Measurements from ENCODE around the gene BTN3A1. TPM values are rescaled to one million over a fixed set of nuclear protein-coding genes. Genes with fewer than 3 reads are reported as not detected.

The BTN3A1 gene
- total RNA-seq, 2 donors from 2014 or later, result 1.9 to 2.0 TPM

GRCh38 chr6:26394289-26394688 lies 7.8 kb upstream of the BTN3A1 start:
- no peaks in the 10 kb centered on the region for H3K9me3 ChIP-seq (ENCODE audit: control insufficient read depth, low read length)
- no peaks in the 10 kb centered on the region for H3K36me3 ChIP-seq (ENCODE audit: control insufficient read depth, insufficient read depth, low read length)
- no peaks in the 10 kb centered on the region for H3K9me3 Mint-ChIP-seq
- H3K4me3 Mint-ChIP-seq, result no peak overlapping the region
- no peaks in the 10 kb centered on the region for H3K4me1 ChIP-seq (ENCODE audit: control insufficient read depth, insufficient read depth, low read length)
- H3K27me3 ChIP-seq (ENCODE audit: control insufficient read depth, insufficient read depth, low read length, poor library complexity, severe bottlenecking), result no peaks in the 10 kb centered on the region
- no peak overlapping the region for H3K27ac Mint-ChIP-seq
- H3K27me3 Mint-ChIP-seq (ENCODE audit: insufficient read depth), result no peaks in the 10 kb centered on the region
- 83 to 88% methylated on average over 1 of the region's 1 CpG for WGBS, 2 experiments (ENCODE audit: insufficient coverage in 1 of 2, insufficient read length in 1 of 2)
- no peak for DNase-seq
- peaks cover 11% of the 10 kb centered on the region for H3K36me3 Mint-ChIP-seq (ENCODE audit: low read depth)
- H3K9ac ChIP-seq (ENCODE audit: extremely low read depth, low read length, poor library complexity, severe bottlenecking), result no peak overlapping the region
- no peak overlapping the region for H3K4me3 ChIP-seq (ENCODE audit: low read length)
- H3K27ac ChIP-seq (ENCODE audit: low read depth, low read length), result no peak overlapping the region
- no peak for TF ChIP-seq CTCF (conservative IDR thresholded peaks at IDR 0.05)
- peaks cover 4% of the 10 kb centered on the region for H3K4me1 Mint-ChIP-seq

GRCh38 chr6:26398555-26398954 lies 3.5 kb upstream of the BTN3A1 start:
- no peak for DNase-seq
- Mint-ChIP-seq H3K36me3 (ENCODE audit: low read depth) (no peaks in the 10 kb centered on the region), H3K4me1 (peaks cover 11% of the 10 kb centered on the region), H3K4me3 (no peak overlapping the region), H3K9me3 (no peaks in the 10 kb centered on the region), H3K27ac (no peak overlapping the region), H3K27me3 (ENCODE audit: insufficient read depth) (no peaks in the 10 kb centered on the region)
- H3K4me1 ChIP-seq (ENCODE audit: control insufficient read depth, insufficient read depth, low read length), result no peaks in the 10 kb centered on the region
- no peak overlapping the region for H3K27ac ChIP-seq (ENCODE audit: low read depth, low read length)
- 91 to 100% methylated on average over 1 of the region's 1 CpG for WGBS, 2 experiments (ENCODE audit: insufficient coverage in 1 of 2, insufficient read length in 1 of 2)
- no peak overlapping the region for H3K4me3 ChIP-seq (ENCODE audit: low read length)
- H3K9me3 ChIP-seq (ENCODE audit: control insufficient read depth, low read length), result no peaks in the 10 kb centered on the region
- no peak for TF ChIP-seq CTCF (conservative IDR thresholded peaks at IDR 0.05)
- H3K27me3 ChIP-seq (ENCODE audit: control insufficient read depth, insufficient read depth, low read length, poor library complexity, severe bottlenecking), result no peaks in the 10 kb centered on the region
- H3K36me3 ChIP-seq (ENCODE audit: control insufficient read depth, insufficient read depth, low read length), result no peaks in the 10 kb centered on the region
- no peak overlapping the region for H3K9ac ChIP-seq (ENCODE audit: extremely low read depth, low read length, poor library complexity, severe bottlenecking)

- no peaks in the 10 kb centered on the region for H3K27me3 Mint-ChIP-seq (ENCODE audit: insufficient read depth)
- H3K9me3 ChIP-seq (ENCODE audit: control insufficient read depth, low read length), result no peaks in the 10 kb centered on the region
- DNase-seq, result no peak
- TF ChIP-seq CTCF (conservative IDR thresholded peaks at IDR 0.05), result no peak
- no peaks in the 10 kb centered on the region for H3K4me1 ChIP-seq (ENCODE audit: control insufficient read depth, insufficient read depth, low read length)
- no peak overlapping the region for H3K27ac Mint-ChIP-seq
- no peak overlapping the region for H3K4me3 Mint-ChIP-seq
- no peaks in the 10 kb centered on the region for H3K9me3 Mint-ChIP-seq
- H3K27me3 ChIP-seq (ENCODE audit: control insufficient read depth, insufficient read depth, low read length, poor library complexity, severe bottlenecking), result no peaks in the 10 kb centered on the region
- H3K36me3 ChIP-seq (ENCODE audit: control insufficient read depth, insufficient read depth, low read length), result no peaks in the 10 kb centered on the region
- WGBS, 2 experiments (ENCODE audit: insufficient coverage in 1 of 2, insufficient read length in 1 of 2), result 81% methylated on average over 2 of the region's 2 CpGs; no CpG with 5 or more reads in 1 of the 2 experiments
- H3K4me1 Mint-ChIP-seq, result peaks cover 9% of the 10 kb centered on the region
- no peaks in the 10 kb centered on the region for H3K36me3 Mint-ChIP-seq (ENCODE audit: low read depth)
- no peak overlapping the region for H3K4me3 ChIP-seq (ENCODE audit: low read length)
- H3K9ac ChIP-seq (ENCODE audit: extremely low read depth, low read length, poor library complexity, severe bottlenecking), result no peak overlapping the region
- no peak overlapping the region for H3K27ac ChIP-seq (ENCODE audit: low read depth, low read length)
These were observed 1.4 kb upstream of the BTN3A1 start for GRCh38 chr6:26400626-26401025.

Measured in endodermal cell (in vitro differentiated cells).